Left forelimb (tissue), 1 donor: ENCODE data around the gene CABCOCO1.

Experiments
- DNase-seq: peaks from one replicate; pipeline ENCODE4 v3.0.0-alpha.2; 2018; ENCODE audit warnings: low spot score

The CABCOCO1 gene

DNA sequence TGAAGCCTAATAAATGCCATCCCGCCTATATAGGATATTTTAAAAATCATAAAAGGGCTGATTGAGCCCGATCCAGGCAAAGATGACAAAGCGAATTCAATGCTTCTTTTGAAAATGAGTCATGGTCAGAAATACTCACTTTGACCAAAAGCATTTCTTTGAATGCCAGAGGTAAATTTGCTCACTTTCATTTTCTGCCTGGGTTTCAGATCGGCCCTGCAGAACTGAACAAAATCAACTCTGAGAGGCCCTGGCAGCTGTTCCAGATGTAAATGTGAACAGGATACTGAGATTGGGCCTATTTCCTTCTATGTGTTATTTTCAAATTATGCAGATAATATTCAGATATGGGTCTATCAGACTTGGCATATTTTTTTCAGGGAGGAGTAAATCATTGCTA, 124.0 kb downstream of the CABCOCO1 start:
- DNase-seq = no peak

DNA sequence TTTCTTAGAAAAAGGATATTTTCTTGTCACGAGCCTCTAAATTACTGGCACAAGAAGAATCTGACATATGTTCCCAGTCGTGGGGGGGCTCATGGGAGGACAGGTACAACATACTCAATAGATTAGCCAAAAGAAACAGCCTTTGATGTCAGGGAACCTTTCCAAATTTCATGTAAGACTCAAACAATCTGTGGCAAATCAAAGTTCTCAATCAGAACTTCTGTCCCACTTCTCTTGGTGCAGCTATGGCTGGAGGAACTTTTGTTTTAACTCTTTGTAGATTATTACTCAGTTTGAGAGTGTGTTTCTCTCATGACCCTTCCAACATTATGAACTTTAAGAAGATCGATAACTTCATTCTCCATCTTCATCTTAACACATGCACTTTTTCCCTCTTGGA, 124.4 kb downstream of the CABCOCO1 start:
- DNase-seq = no peak

DNA sequence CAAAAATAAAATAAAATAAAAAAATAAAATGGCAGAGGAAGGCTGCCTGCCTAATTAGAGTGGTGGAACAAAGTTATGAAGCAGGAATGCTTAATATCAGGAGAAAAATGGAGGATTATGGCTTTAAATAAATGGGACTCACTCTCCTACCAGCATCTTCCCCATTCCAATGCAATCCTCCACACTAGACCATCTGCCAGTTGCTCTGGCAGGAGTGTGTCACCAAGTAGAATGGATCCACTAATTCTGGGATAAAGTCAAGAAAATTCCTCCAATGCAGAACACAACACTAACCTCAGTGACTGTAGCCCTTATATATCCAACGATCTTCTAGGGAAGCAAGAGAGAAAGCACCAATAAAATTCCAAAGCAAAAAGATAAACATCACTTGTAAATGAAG, 126.3 kb downstream of the CABCOCO1 start:
- DNase-seq = no peak

DNA sequence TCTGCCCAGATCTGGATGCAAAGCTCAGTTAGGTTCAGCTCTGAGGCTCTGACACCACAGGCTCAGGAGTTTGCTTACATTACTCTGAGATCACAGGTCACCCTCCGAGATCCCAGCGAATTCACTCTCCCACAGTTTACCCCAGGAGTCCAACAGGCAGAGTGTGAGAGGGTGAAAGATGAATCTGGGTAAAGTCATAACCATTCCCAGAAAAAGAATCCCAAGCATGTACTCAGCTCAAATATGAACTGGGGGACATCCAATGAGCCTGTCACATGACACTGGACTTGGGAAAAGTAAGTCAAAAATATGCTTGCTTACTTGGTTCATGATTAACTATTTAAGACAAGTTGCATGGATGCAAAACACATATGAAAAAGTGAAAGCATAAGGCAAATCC, 128.5 kb downstream of the CABCOCO1 start:
- DNase-seq = no peak

DNA sequence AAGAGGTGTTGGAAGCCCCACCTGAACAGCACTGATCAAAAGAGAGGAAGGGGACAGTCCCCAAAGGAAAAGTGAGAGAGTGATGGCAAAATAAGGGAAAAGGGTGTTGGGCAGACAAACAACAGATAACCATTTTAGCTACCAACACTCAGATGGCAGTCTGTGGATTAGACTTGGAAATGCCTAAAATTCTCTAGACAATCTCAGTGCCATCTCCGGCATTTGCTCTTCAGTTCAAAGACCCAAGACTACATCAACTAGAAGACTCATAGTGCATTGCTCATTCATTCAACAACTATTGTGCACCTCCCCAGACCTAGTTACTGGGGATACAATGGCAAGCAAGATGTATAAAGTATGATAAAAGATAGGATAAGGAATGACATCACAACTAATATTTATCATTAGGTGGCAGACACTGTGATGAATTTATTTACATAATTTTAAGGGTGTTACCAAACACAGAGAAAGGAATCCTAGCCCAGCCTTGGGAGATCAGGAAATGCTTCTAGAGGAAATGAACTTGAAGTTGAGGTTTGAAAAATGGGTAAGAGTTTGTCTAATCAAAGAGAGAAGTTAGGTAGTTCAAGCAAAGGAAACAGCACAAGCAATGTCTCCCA, 129.5 kb downstream of the CABCOCO1 start:
- no peak for DNase-seq

DNA sequence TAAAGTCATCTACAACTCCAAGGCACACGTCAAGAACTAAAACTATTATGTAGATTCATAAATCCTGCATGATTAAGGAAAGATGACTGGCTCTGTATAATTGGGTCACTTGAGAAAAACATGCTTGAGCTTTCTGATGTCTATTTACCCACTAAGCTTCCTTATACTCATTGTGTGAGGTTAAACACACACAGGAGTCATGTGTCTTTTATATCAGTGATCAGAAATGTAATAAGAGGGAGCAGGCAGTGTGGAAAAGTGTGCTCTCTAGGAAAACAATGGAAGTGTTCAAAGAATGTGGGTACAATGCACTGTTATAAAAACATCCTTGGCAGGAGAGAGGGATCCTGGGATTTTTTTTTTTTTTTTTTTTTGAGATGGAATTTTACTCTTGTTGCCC, 130.2 kb downstream of the CABCOCO1 start:
- no peak for DNase-seq

DNA sequence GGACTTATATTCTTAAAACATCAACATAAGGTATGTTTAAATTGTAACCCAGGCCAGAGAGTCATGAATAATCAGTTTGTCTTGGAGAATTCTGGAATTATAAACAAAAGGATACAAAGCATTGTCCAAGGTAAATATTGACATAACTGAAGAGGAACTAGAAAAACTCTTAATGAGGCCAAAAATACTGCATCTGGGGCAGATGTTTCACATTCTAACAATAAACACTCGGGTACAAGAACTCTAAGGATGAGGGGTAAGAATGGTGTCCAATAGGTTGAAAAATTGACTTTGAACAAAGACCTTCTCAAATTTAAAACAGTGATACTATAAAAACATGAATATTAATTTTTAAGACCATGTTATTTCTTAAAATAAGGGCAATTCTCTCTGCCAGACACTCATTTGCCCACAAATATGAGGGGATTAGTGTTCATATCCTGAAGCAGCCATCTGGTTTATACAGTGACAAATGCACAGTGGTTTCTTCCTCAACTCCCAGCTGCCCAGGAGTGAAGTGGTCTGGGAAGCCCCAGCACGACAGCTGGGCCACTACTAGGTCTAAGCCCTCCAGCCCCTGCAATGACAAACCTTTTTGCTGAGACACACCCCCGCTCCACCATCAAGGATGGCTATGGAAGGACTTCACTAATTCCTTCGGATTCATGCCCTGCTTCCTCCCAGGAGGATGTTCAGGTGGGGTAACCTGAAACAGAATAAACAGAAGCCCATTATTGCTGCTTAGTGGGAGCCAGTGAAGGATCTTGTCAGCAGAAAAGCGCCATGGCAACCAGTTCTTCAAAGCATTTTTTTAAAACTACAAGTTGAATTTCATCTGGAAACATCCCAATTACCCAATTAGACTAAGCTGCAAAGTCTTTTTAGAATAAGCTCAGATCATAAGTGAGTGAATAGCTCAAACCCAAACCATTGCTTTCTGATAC, 131.3 kb downstream of the CABCOCO1 start:
- DNase-seq = no peak

DNA sequence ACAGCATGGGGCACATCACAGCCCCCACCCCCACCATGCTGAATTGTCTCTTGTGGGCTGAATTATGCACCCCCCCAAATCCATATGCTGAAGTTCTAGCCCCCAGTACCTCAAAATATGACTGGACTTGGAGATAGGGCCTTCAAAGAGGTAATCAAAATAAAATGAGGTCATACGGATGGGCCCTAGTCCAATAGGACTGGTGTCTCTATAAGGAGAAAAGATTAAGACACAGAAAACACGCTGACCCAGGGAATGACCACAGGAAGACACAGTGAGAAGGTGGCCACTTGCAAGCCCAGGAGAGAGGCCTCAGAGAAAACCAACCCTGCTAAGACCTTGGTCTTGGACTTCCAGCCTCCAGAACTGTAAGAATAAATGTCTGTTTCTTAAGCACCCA, 132.4 kb downstream of the CABCOCO1 start:
- no peak for DNase-seq

DNA sequence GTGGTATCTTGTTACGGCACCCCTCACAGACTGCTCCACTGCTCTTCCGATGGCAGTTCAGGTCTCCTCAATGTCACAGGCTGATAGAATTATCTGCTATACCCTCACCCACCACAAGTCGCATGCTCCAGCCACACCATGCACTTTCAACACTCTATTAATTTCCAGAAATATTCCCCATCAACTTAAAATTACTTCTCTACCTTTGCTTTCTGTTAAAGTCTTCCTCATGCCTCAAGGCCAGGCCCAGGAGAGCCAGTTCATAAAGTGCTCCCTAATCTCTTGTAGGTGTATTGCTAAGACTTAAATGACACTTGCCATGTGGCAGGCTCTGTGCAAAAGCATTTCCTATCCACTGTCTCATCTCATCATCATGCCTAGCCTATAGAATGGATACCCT, 132.8 kb downstream of the CABCOCO1 start:
- DNase-seq = no peak

DNA sequence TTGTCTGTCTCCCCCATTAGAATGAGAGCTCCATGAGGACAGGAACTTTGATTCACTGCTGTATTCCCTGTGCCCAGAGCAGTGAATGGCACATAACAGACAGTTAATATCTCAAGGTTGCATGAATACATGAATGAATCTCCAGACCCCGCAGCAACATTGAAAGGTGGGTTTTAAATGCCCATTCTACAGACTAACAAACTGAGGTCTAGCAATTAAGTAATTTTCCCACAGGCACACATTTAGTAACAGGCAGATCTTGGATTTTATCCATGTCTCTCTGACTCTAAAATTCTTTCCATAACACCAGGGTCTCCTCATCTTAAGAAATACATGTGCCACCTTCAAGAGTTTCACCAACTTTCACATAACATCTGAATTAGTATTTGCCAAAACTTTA, 134.1 kb downstream of the CABCOCO1 start:
- no peak for DNase-seq

DNA sequence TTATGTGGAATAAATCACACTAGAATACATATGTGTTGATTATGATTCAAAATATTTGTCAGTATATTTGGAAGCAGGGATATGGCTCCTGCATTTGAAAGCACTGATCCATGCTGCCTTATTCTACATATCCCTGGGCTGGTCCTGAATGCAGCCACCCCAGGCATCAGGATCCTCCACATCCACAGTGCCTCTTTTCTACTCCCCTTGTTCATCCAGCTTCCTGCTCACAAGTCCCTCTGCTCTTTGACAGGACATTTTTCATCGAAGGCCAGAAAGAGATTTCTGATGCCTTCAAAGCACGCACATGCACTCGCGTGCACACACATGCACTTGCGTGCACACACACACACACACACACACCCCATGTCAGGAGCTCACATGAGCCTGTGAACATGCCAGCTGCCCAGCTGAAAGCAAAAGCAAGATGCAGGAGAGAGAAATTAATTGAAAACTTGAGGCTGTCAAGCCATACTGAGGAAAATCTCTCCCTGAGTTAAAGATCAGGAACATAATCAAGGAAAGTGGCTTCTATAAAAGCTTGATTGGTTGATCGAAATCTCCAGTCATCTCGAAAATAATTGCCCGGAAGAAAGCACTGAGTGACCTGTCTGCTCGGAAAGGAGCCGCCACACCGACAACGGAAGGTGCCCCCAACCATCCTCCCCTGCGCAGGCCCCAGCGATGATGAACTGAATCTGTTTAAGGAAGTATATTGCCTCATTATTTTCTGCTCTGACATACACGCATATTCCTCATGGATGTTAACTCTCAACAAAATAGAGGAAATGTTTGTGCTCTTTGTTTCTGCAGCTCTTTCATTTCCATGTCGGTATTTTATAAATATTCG, 134.8 kb downstream of the CABCOCO1 start:
- DNase-seq = no peak

DNA sequence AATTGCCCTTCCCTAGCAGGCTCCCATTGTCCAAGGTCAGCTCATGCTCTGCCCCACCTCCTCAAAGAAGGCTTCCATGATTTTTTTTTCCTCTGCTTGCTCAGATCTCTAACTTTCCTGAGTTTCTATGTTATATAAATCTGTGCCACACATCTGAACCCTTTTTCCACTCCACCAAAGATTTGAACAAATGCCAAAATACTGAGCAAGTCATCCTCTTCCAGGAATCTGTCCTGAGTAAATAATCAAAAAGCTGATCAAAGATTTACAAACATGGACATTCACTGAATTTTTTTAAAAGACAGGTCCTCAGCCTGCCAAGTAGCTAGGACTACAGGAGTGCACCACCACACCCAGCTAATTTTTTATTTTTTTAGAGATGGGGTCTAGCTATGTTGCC, 136.0 kb downstream of the CABCOCO1 start:
- no peak for DNase-seq

DNA sequence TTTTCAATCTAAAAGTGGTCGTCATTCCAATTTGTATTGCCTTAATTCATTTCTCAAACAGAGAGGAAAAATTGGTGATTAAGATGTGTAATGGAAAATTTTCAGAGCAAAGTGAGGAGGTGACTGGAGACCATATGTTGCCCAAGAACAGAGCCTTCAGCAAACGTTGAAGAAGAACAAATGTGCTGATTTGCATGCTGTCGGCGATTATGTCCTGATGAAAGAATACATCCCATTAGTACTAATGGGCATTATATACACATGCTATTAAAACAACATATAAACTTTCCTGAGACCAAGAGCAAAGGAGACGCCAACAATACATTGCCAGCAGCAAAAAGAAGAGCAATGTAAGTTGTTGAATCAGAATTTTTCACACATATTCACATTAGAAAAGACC, 138.8 kb downstream of the CABCOCO1 start:
- no peak for DNase-seq

DNA sequence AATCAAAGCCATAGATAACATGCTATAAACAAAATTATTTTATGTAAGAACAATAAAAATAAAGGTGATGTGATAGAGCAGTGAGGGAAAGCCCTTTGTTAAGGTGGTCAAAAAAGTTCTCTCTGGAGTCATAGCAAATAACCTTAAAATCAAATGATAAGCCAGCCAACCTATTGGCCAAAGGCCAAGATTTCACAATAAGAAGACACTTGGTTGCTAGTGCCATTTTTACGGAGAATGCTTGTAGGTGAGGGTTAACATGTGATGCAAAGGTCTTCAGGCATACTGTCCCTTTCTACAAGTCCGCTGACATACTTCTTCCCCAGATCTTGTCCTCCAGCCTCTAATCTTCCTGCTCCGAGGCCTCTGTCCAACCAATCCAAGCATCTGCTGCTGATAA, 140.5 kb downstream of the CABCOCO1 start:
- DNase-seq = no peak

DNA sequence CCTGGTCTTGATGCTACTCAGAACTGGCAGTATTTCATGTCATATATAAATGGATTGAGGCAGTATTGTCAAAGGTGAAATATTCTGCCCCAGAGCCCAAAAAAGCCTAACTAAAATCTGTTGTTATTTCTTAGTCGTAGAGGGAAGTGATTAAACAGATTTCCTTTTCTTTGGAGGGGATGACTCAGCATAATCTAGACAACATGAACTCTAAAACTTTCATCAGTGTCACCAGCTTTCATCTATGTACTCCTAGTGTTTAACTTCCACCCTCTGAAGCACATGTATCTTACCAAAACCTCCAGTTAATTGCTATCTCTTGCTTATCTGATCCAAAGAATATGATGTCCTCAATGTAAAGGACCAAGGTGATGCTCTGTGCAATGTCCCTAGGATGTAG, 141.7 kb downstream of the CABCOCO1 start:
- no peak for DNase-seq

DNA sequence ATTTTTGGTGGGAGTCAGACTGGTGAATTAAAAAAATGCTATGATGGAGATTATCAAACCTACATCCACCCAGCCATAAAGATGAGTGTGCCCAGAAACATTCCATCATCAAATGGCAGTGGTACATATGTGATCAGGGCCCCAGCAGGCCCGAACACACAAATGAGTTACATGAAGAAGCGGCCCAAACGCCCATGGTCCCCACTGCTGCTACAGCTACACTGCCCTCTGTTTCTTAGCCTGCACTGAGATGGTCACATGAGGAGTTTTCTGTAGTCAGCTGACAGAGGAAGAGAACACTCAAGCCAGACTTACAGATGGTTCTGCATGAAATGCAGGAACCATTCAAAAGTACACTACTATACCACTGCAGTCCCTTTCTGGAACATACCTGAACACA, 142.4 kb downstream of the CABCOCO1 start:
- DNase-seq = no peak

DNA sequence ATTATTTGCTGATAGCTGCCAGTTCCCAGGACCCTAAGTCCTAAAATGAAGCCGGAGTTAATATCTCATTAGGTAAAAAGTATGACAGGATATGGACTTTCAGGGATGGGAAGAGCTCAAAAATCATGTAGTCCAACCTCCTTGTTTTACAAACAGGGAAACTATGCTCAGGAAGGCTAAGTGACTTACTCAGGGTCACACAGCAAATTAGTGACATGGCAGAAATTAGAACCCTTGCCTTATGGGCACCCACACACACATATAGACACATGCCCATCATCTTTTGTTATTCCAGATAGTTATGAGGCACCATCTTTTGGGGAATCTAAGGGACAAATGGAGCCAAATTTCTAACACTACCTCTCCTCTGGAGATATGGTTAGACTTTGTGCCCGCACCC, 147.5 kb downstream of the CABCOCO1 start:
- DNase-seq = no peak

DNA sequence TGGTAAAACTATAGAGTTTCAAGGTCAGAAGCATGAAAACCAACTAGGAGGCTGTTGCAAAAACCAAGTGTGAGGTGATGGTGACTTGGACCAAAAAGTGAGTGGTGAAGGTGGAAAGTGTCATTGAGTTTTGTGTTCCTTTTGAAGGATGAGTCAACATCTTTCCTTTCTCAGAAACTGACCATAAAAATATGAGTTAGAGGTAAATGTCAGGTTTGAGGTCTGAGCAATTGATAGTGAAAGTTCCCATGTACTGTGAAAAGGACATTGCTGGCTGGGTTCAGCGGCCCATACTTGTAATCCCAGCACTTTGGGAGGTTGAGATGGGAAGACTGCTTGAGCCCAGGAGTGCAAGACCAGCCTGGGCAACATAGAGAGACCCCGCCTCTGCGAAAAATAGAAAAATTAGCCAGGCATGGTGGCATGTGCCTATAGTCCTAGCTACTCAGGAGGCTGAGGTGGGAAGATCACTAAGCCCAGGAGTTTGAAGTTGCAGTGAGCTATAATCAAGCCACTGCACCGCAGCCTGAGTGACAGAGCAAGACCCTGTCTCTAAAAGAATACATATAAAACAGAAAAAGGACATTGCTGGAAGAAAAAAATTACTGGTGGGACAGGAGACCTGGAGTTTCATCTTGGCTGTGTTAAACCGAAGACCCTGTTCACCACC, 149.5 kb downstream of the CABCOCO1 start:
- DNase-seq = no peak

DNA sequence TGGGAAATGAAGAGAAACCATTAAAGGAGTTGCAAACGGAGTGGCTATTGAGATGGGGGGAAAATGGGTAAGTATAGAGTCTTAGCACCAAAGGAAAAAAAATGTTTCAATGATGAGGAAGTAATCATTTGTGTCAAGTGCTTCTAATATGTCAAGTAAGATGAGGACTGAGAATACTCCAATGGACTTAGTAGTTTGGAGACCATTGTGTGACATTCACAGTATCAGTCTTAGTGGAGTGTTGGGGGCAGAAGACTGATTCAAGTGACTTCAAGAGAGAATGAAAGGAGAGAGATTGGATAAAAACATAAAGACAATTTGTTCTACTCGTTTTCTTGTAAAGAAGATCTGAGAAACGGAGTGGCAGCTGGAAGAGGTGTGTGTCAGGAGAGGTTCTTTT, 150.2 kb downstream of the CABCOCO1 start:
- DNase-seq = no peak

DNA sequence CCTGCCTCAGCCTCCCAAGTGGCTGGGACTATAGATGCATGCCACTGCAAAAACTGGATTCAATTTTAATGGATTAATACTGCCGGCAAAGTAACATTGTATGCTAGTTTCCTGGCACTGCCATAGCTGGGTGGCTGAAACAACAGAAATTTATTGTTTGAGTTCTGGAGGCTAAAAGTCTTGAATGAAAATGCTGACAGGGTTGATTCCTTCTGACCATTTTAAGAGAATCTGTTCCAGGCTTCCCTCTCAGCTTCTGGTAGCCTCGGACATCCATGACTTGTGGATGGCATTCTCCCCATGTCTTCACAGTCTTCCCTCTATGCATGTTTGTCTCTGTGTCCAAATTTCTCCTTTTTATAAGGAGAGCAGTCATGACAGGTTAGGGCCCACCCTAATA, 151.4 kb downstream of the CABCOCO1 start:
- DNase-seq = no peak

DNA sequence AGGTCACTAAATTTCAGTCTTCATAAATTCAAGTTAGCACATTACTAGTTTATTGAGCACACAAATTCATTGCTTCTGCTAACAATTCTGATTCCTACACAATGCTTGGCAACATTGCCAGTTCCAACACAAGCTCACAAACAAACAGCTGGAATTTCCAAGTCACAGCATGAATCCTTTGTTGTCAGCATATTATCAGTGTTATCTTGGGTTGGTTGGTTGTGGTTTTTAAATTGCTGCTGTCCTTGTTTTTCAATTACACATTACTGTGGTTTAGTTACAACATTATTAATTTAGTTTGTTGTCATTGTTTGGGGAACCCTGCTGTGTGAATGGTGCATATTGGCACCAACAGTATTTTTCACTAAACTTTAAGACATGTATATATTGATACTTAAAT, 152.8 kb downstream of the CABCOCO1 start:
- no peak for DNase-seq
